AG09319 (cell line): ENCODE results near the gene PXK.

ENCODE experiments used
- DNase-seq: peaks from one replicate; pipeline ENCODE4 v3.0.0-alpha.2; 2010; ENCODE audit warnings: low read depth; ENCODE audit errors: extremely low read depth
- TF ChIP-seq, protein P1 (sequence below): IDR thresholded peaks from 2 replicates; pipeline ENCODE4 v1.5.1; 2011; ENCODE audit warnings: low read depth, mild to moderate bottlenecking, inconsistent platforms, low read length, moderate library complexity

The PXK gene

DNA sequence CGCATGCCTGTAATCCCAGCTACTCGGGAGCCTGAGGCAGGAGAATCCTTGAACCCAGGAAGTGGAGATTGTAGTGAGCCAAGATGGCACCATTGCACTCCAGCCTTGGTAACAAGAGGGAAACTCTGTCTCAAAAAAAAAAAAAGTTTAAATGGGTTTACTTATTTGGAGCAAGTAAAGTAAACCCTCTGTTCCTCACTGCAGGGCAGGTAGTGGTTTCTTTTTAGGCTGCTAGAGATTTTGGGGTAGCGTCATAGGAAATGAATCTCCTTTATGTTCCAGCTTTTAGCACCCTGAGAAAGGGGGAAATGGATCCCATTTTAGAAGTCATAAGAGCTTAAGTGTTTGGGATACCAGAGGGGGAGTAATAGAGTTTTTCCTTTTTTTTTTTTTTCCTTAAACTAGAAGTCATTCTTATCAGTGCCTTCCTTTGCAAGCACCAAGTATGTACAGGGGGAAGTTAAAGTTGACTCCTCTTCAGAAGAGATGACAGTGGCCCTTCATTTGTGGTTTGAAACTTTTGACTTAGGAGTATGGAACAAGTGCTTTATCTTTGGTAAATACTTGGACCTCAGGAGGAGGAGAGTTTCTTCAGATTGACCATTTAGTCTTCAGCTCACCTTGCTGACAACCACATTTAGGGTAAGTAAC, 8.0 kb downstream of the PXK start:
- TF ChIP-seq, protein P1, sequence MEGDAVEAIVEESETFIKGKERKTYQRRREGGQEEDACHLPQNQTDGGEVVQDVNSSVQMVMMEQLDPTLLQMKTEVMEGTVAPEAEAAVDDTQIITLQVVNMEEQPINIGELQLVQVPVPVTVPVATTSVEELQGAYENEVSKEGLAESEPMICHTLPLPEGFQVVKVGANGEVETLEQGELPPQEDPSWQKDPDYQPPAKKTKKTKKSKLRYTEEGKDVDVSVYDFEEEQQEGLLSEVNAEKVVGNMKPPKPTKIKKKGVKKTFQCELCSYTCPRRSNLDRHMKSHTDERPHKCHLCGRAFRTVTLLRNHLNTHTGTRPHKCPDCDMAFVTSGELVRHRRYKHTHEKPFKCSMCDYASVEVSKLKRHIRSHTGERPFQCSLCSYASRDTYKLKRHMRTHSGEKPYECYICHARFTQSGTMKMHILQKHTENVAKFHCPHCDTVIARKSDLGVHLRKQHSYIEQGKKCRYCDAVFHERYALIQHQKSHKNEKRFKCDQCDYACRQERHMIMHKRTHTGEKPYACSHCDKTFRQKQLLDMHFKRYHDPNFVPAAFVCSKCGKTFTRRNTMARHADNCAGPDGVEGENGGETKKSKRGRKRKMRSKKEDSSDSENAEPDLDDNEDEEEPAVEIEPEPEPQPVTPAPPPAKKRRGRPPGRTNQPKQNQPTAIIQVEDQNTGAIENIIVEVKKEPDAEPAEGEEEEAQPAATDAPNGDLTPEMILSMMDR = no peak
- DNase-seq = no peak

DNA sequence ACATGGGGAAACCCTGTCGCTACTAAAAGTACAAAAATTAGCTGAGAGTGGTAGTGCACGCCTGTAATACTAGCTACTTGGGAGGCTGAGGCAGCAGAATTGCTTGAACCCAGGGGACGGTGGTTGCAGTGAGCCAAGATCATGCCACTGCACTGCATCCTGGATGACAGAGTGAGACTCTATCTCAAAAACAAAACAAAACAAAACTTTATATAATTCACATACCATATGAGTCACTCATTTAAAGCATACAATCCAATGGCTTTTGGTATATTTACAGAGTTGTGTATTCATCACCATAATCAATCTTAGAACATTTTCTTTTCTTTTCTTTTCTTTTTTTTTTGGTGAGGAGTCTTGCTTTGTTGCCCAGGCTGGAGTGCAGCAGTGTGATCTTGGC, 8.7 kb downstream of the PXK start:
- TF ChIP-seq, protein P1 = no peak
- DNase-seq = no peak

DNA sequence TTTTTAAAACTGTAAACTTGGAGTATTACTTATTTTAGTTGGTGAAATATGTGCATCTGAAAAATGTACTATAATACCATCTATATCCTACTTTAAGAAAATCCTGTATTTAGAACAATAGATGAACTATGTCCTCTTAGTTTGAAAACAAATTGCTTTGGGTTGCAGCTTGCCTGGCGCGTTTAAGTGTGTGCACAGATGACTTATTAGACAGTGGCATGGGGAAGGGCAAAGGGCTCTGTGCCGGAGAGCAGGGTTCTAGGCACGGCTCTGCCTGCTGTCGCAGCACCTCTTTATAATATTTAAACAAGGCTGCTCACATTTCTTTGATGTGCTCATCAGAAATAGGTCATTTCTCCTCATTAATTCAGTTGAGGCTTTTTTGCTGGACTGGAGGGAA, 10.0 kb downstream of the PXK start:
- TF ChIP-seq, protein P1 = no peak
- no peak for DNase-seq

DNA sequence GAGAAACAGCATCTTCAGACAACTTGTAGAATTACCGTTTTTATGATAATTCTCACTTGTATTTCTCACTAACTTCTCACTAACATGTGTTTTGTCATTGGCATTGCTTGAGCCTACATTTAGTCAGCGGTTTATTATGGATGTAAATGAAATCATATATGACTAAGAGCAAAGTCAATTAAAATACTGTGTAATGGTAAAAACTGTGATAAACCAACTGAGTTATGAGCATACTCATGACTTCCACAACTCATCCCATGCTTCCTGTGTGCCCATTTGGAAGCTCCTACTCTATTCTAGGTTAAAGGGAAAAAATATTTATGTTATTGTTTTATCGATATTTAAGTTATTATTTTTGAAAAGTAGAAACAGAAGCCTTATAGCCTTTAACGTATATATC, 12.8 kb downstream of the PXK start:
- TF ChIP-seq, protein P1 = no peak
- no peak for DNase-seq

DNA sequence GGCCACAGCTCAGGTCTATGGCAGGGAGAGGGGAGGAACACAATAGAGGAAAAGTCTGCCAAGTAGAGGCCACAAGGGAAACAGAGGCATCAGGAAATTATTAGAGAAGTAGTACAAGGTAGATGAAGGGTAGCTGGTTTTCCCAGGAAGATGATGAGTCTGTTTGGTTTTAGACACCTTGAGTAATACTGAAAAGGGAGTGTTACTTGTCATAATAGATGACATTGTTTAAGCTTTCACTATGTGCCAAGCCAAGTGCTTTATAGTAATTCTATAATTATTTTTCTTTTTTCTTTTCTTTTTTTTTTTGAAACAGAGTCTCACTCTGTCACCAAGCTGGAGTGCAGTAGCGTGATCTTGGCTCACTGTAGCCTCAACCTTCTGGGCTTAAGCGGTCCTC, 13.7 kb downstream of the PXK start:
- TF ChIP-seq, protein P1 = no peak
- DNase-seq = no peak

DNA sequence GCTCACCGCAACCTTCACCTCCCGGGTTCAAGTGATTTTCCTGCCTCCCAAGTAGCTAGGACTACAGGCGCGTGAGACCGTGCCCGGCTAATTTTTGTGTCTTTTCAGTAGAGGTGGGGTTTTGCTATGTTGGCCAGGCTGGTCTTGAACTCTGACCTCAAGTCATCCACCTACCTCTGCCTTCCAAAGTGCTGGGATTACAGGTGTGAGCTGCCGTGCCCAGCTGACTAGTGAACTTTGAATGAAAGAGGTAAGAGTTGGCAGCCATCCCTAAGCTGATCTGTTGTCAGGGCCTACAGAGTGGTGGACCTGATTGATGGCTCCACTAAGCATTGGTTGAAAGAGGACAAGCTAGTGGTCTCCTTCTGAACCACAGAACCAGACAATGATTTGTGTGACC, 15.3 kb downstream of the PXK start:
- TF ChIP-seq, protein P1 = no peak
- no peak for DNase-seq

DNA sequence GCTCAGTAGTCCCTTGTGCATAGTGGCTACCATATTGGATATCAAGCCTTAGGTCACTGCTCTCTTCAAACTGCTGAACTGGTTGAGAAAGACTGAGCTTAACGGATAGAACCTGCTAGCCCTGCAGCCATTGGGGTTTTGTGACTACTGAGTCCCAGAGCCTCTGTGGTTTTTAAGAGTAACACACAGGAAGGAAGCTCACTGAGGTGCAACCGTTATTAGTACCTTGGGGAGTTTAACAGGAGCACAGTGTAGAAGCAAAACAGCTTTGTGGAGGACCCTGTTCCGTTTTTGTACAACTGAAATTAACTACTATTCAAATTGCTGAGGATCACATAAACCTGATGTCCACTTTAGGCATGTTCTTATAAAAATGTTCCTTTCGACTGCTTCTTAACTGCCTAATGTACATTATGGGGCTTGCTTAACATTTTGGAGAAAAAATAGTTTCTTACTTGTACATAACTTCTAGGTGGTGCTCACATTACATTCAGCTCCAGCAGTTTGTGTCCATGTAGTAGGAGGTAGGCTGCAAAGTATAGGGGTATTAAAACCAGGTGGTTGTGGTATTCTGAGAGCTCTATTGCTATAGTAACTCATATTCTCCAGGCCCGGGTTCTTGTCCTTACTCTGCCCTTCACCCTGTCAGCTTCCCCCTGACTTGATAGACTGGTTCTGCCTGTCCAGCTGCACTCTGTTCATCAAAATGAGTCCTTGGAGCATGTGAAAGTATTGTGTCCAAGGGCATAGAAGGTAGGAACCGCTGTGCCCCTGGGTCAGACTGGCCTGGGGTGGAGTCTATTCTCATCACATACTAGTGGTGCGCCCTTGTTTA, 17.3 kb downstream of the PXK start:
- no peak for DNase-seq
- TF ChIP-seq, protein P1 = no peak
